PC-3 (cell line): Measurements from ENCODE around the gene CRPPA. TPM values are rescaled to one million over a fixed set of nuclear protein-coding genes. Genes with fewer than 3 reads are reported as not detected.

Experiments
- ATAC-seq: fragments of 200-7000 bp; cut with Tn5 transposase; 2 replicates; pipeline ENCODE4 v1.9.1; 2020; ENCODE audit warnings: mild to moderate bottlenecking, moderate library complexity
- BruUV-seq: library from RNA; stranded (reverse); fragments of 400-500 nt; replicated peaks from 2 replicates; lab custom pipeline; 2021; lab: Mats Ljungman, UMichigan
- CTCF ChIA-PET: fragments of 300-600 bp; sonication (Branson Sonifier 250); formaldehyde crosslinking; loops from one replicate; lab custom pipeline; 2022; ENCODE audit warnings: antibody characterized with exemption; lab: Charles Lee
- POLR2A ChIA-PET: fragments of 300-600 bp; sonication (Branson Sonifier 250); formaldehyde crosslinking; loops from one replicate; lab custom pipeline; 2022; ENCODE audit warnings: antibody characterized with exemption; ENCODE audit not compliant: unreplicated experiment; lab: Charles Lee
- DNase-seq: peaks from one replicate; pipeline ENCODE4 v3.0.0-alpha.2; 2015
- H2AFZ ChIP-seq: fragments of 300-600 bp; sonication (generic); 2 replicates; pipeline ENCODE4 v1.6.0; 2016; ENCODE audit warnings: antibody characterized with exemption, low read length
- H3F3A ChIP-seq: fragments of 300-600 bp; sonication (generic); one replicate; pipeline ENCODE4 v1.6.0; 2017; ENCODE audit warnings: antibody characterized with exemption, low read length, control low read depth, mild to moderate bottlenecking; ENCODE audit not compliant: unreplicated experiment
- H3K27ac ChIP-seq: fragments of 300-600 bp; sonication (generic); 2 replicates; pipeline ENCODE4 v1.5.1; 2016; ENCODE audit warnings: mild to moderate bottlenecking, low read length
- H3K27me3 ChIP-seq: fragments of 300-600 bp; sonication (generic); 2 replicates; pipeline ENCODE4 v1.6.1; 2016; ENCODE audit warnings: low read length, mixed read lengths
- H3K36me3 ChIP-seq: fragments of 300-600 bp; sonication (generic); 2 replicates; pipeline ENCODE4 v1.6.1; 2016; ENCODE audit warnings: low read depth, mixed run types, low read length, mixed read lengths
- H3K4me1 ChIP-seq: fragments of 300-600 bp; sonication (generic); 2 replicates; pipeline ENCODE4 v1.5.1; 2016; ENCODE audit warnings: low read length; ENCODE audit not compliant: insufficient read depth
- H3K4me2 ChIP-seq: fragments of 300-600 bp; sonication (generic); 2 replicates; pipeline ENCODE4 v1.6.0; 2016; ENCODE audit warnings: low read length
- H3K4me3 ChIP-seq: fragments of 300-600 bp; sonication (generic); 2 replicates; pipeline ENCODE4 v1.5.1; 2016; ENCODE audit warnings: mild to moderate bottlenecking, low read length, mixed read lengths
- H3K79me2 ChIP-seq: fragments of 300-600 bp; sonication (generic); 2 replicates; pipeline ENCODE4 v1.6.1; 2017; ENCODE audit warnings: low read length, mixed read lengths
- H3K9ac ChIP-seq: fragments of 300-600 bp; sonication (generic); 2 replicates; pipeline ENCODE4 v1.6.0; 2016; ENCODE audit warnings: mild to moderate bottlenecking, low read length
- H3K9me2 ChIP-seq: fragments of 300-600 bp; sonication (generic); replicated peaks from 2 replicates; pipeline ENCODE4 v1.6.1; 2016; ENCODE audit warnings: mixed run types, low read length, mixed read lengths
- H3K9me3 ChIP-seq: fragments of 300-600 bp; sonication (generic); 2 replicates; pipeline ENCODE4 v1.6.1; 2016; ENCODE audit warnings: low read length, mixed read lengths
- H4K20me1 ChIP-seq: fragments of 300-600 bp; sonication (generic); 2 replicates; pipeline ENCODE4 v1.6.1; 2016; ENCODE audit warnings: low read length, mixed read lengths
- EZH2 ChIP-seq: fragments of 300-600 bp; sonication (generic); IDR thresholded peaks from one replicate; pipeline ENCODE4 v1.6.1; 2017; ENCODE audit warnings: antibody characterized with exemption, mild to moderate bottlenecking, low read length; ENCODE audit not compliant: unreplicated experiment
- EZH2phosphoT487 ChIP-seq: fragments of 300-600 bp; sonication (generic); IDR thresholded peaks from 2 replicates; pipeline ENCODE4 v1.6.1; 2018; ENCODE audit warnings: mild to moderate bottlenecking, antibody characterized with exemption, low read length, borderline replicate concordance
- intact Hi-C: fragments of 100-400 bp; cut with micrococcal nuclease; formaldehyde crosslinking; loops from 2 replicates; pipeline ENCODE4 v1.9.0; 2023
- total RNA-seq: library from RNA; depleted of rRNA; stranded (reverse); fragments of >200 nt; gene quantifications from 2 replicates; pipeline ENCODE4 v1.2.3, GENCODE V29; 2014
- TF ChIP-seq, protein P1 (sequence below): fragments of 300-600 bp; sonication (generic); conservative IDR thresholded peaks from 2 replicates; pipeline ENCODE4 v1.5.1; 2017; ENCODE audit warnings: antibody characterized with exemption, low read depth, mild to moderate bottlenecking, low read length

Gene CRPPA
- total RNA-seq, 1 experiment from 2014 or later, result 1.2 TPM

DNA sequence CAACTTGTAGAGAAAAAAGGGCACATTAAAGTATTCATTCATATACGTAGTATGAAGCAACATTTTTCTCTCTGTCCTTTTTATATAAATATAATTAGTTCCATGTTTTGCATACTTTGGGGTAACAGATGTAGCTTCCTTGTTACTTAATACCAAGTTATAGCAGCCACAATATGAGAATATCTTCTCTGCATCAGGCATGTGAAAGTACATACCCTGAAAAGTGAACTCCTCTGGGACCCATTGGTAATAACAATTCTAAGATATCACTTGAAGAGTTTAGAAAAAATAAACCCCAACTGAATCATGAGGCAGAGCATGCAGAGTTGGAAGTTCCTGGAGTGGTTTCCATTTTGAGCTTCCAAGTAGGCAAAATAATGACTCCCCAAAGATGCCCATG, 2.4 kb upstream of the CRPPA start:
- no peak overlapping the region for H2AFZ ChIP-seq
- H4K20me1 ChIP-seq, result no peaks in the 10 kb centered on the region
- no peaks in the 10 kb centered on the region for H3K9me2 ChIP-seq
- TF ChIP-seq EZH2phosphoT487, result no peak
- no peak for TF ChIP-seq EZH2
- TF ChIP-seq, protein P1, sequence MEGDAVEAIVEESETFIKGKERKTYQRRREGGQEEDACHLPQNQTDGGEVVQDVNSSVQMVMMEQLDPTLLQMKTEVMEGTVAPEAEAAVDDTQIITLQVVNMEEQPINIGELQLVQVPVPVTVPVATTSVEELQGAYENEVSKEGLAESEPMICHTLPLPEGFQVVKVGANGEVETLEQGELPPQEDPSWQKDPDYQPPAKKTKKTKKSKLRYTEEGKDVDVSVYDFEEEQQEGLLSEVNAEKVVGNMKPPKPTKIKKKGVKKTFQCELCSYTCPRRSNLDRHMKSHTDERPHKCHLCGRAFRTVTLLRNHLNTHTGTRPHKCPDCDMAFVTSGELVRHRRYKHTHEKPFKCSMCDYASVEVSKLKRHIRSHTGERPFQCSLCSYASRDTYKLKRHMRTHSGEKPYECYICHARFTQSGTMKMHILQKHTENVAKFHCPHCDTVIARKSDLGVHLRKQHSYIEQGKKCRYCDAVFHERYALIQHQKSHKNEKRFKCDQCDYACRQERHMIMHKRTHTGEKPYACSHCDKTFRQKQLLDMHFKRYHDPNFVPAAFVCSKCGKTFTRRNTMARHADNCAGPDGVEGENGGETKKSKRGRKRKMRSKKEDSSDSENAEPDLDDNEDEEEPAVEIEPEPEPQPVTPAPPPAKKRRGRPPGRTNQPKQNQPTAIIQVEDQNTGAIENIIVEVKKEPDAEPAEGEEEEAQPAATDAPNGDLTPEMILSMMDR, result no peak
- no peaks in the 10 kb centered on the region for H3K79me2 ChIP-seq
- H3K36me3 ChIP-seq, result no peaks in the 10 kb centered on the region
- H3K9ac ChIP-seq, result no peak overlapping the region
- no peaks in the 10 kb centered on the region for H3K27me3 ChIP-seq
- POLR2A ChIA-PET, result no interaction called here
- H3K27ac ChIP-seq, result no peak overlapping the region
- ATAC-seq (no peak), DNase-seq (no peak)
- H3K4me1 ChIP-seq, result peaks cover 45% of the 10 kb centered on the region
- no peak overlapping the region for H3K4me2 ChIP-seq
- intact Hi-C loops, result loop anchor here (5.0 kb wide), 1 partner anchor 106 kb away; no protein-coding TSS in a partner anchor
- CTCF ChIA-PET, result no interaction called here
- H3K9me3 ChIP-seq, result no peaks in the 10 kb centered on the region
- BruUV-seq, result no TSS peak
- H3F3A ChIP-seq, result peaks cover 4% of the 10 kb centered on the region
- no peak overlapping the region for H3K4me3 ChIP-seq

DNA sequence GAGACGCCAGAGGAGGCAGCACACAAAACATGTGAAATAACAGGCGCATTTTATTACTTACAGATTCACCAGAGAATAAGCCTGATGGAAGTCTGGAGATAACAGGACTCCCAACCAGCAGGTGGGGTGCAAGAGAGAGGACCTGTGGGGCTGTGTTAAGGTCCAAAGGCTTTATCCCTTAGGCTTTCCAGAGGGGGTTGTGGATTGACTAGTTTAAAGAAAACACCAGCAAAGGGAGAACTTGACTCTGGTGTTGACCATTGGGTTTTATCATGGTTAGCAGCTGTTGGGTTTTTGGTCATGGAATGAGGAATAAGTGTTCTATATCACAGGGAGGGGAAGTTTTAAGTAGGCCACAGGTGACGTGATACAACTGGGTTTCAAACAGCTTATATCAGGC, 1.6 kb upstream of the CRPPA start:
- intact Hi-C loops, result loop anchor here (5.0 kb wide), 1 partner anchor 106 kb away; no protein-coding TSS in a partner anchor
- Histone ChIP-seq H2AFZ (no peak overlapping the region), H4K20me1 (no peaks in the 10 kb centered on the region), H3K9me3 (no peaks in the 10 kb centered on the region), H3K9me2 (no peaks in the 10 kb centered on the region), H3K36me3 (no peaks in the 10 kb centered on the region), H3F3A (no peaks in the 10 kb centered on the region), H3K4me2 (no peak overlapping the region), H3K4me3 (no peak overlapping the region), H3K27ac (no peak overlapping the region), H3K79me2 (no peaks in the 10 kb centered on the region), H3K9ac (no peak overlapping the region), H3K4me1 (peaks cover 37% of the 10 kb centered on the region), H3K27me3 (no peaks in the 10 kb centered on the region)
- POLR2A ChIA-PET, result interaction anchor here (0.6 kb wide), 1 partner anchor 76 kb away, joined by 7 read pairs; no protein-coding TSS in a partner anchor
- no peak for TF ChIP-seq EZH2
- TF ChIP-seq, protein P1, result no peak
- TF ChIP-seq EZH2phosphoT487, result no peak
- no peak for DNase-seq
- BruUV-seq, result no TSS peak
- ATAC-seq, result no peak
- CTCF ChIA-PET, result no interaction called here

DNA sequence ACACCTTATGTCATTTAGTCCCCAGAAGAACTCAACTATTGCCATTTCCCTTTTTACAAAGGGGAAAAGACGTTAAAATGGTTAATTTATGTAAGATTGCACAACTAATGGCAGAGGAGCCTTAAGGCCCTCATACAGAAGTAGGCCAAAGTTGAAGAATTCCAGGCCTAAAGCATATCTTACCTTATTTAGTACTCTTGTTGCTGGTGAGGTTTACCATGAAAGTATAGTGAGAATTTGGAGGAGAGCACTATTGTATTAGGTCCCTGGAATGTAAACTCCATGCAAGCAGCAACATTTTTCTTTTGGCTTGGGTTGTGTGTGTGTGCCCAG, 731 bp upstream of the CRPPA start:
- no peak for TF ChIP-seq EZH2phosphoT487
- no peak for TF ChIP-seq EZH2
- TF ChIP-seq, protein P1, result no peak
- H2AFZ ChIP-seq, result no peak overlapping the region
- no peak for ATAC-seq
- H3K79me2 ChIP-seq, result no peaks in the 10 kb centered on the region
- H3K9me2 ChIP-seq, result no peaks in the 10 kb centered on the region
- intact Hi-C loops, result loop anchor here (5.0 kb wide), 1 partner anchor 105 kb away; no protein-coding TSS in a partner anchor
- H4K20me1 ChIP-seq, result no peaks in the 10 kb centered on the region
- BruUV-seq, result TSS peak; percentile 40
- H3K4me3 ChIP-seq, result no peak overlapping the region
- no peak overlapping the region for H3K9ac ChIP-seq
- CTCF ChIA-PET, result no interaction called here
- H3K27ac ChIP-seq, result no peak overlapping the region
- H3F3A ChIP-seq, result no peaks in the 10 kb centered on the region
- H3K36me3 ChIP-seq, result no peaks in the 10 kb centered on the region
- no peak for DNase-seq
- POLR2A ChIA-PET, result interaction anchor here (0.6 kb wide), 1 partner anchor 76 kb away, joined by 7 read pairs; no protein-coding TSS in a partner anchor
- H3K4me1 ChIP-seq, result peaks cover 42% of the 10 kb centered on the region
- no peaks in the 10 kb centered on the region for H3K27me3 ChIP-seq
- peak overlapping the region; percentile 94 for H3K4me2 ChIP-seq
- H3K9me3 ChIP-seq, result no peaks in the 10 kb centered on the region
